Sciatic nerve (tissue), 2 donors: ENCODE data around the gene GABRB2. TPM values are rescaled to one million over a fixed set of nuclear protein-coding genes. Genes with fewer than 3 reads are reported as not detected.

Experiments used
- ATAC-seq: fragments of 200-7000 bp; cut with Tn5 transposase; one replicate; pipeline ENCODE4 v1.9.1; 2020; ENCODE audit warnings: mild to moderate bottlenecking, moderate library complexity
- DNase-seq: peaks from one replicate; pipeline ENCODE4 v3.0.0-alpha.2; 2020; ENCODE audit warnings: low spot score
- intact Hi-C: fragments of 100-400 bp; cut with DNase I; formaldehyde crosslinking; loops from one replicate; pipeline ENCODE4 v1.14.2; 2022
- total RNA-seq: library from RNA; stranded (reverse); fragmentation: NEBNext Ultra II Directional; extraction: Animal tissue kit (Norgen Biotek cat#: 25700); gene quantifications from one replicate; pipeline ENCODE4 v1.2.1, GENCODE V29; 2021
- donor health status: DM: no; HTN: no; CAD: no.
- donor health status: DM: no; HTN: no; CAD: no.

The GABRB2 gene
- total RNA-seq, 1 donor from 2014 or later = 0.13 TPM

DNA sequence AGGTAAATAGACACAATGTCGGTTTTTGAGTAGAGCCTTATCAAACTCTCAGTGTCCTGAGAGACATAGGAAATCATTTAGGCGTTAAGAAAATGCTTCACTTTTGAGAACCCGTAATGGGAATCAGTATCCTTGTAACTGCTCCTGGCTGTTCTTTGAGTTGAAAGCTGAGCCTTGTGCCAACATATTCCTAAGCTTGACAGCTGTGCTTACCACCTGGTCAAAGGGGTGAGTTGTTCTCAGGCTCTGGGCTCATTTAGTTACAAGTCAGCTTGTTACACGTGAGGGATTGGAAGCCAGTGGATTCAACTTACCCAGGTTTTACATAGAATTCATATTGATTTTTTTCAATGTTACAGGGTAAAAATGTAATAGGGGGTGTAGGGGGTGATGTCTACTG, 145.9 kb downstream of the GABRB2 start:
- intact Hi-C loops = no loop called here
- ATAC-seq (no peak), DNase-seq (no peak)

DNA sequence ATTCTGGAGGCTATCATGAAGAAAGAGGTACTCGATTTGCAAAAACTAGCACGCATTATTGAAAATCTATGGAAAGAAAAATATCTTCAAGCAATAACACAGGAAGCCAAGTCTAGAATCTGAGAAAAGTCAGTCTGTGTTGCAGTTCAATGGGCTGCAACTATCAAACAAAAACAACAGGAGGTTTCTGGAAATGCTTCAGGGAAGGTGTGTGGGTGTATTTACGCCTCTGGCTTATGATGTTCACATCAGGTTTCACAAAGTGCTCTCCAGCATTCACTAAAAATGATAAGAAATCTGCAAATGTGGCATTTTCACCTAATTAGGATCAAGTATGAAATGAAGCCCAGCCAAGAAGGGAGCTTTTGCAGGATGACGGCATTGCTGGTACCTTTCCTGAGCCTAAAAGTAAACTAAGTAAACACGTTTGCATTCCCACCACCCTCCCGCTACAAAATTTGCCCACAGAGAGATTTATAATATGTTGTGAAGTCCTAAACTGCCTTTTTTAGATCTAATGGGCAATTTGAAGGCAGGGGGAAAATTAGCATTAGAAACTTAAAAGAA, 146.4 kb downstream of the GABRB2 start:
- intact Hi-C loops = no loop called here
- ATAC-seq = no peak
- DNase-seq = no peak

DNA sequence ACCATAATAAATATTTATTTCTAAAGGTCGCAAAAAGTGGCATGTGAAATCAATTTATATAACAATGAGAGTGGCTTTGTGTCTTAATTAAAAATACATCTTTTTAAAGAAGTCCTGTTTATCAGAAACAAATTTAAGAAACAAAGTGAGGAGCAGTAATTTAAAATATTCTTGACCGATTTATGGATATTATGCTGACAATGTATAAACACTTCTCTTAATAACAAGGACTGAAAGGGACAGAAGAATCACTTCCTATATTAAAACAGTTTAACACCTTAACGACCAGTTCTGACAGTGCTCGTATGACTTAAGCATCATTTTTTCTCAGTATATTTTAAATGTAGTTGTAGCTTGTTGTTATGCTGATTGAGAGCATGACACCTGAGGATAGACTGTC, 149.1 kb downstream of the GABRB2 start:
- DNase-seq = no peak
- no peak for ATAC-seq
- intact Hi-C loops = no loop called here

DNA sequence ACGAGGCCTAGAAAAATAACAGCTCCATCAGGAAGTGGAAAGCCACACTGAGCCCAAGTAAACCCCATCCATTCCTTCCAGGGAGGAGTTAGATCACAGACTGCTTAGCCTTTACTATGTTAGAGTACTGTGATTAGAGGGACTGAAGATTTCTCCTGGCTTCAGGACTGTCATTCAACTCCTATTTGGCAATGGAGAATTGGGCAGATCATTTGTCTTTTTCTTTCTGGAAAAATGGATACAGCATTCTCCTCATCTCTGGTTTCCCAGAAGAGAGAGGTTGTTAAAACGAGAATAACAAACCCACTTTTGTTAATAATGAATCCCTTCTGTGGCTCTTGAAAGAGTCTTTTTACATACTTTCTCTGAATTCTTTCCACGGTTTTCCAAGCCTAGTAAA, 150.4 kb downstream of the GABRB2 start:
- intact Hi-C loops = no loop called here
- no peak for ATAC-seq
- DNase-seq = no peak

DNA sequence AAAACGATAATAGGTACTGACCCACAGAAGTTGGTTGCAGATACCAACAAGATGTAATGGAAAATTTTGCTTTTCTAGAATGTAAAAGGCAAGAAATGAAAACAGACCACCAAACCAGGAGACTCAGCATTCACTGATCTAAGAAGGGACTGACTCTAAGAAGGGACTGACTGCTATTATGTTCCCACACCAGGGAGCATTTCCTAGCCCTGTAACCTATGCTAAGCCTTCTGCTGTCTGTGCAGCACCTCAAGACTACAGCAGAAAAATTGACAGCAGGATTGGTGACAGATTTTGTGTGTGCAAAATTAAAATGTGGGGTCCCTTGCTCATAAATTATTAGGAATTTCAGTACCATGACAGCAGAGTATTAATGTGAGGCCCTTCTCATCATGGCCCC, 154.8 kb downstream of the GABRB2 start:
- ATAC-seq (no peak), DNase-seq (no peak)
- intact Hi-C loops = no loop called here

DNA sequence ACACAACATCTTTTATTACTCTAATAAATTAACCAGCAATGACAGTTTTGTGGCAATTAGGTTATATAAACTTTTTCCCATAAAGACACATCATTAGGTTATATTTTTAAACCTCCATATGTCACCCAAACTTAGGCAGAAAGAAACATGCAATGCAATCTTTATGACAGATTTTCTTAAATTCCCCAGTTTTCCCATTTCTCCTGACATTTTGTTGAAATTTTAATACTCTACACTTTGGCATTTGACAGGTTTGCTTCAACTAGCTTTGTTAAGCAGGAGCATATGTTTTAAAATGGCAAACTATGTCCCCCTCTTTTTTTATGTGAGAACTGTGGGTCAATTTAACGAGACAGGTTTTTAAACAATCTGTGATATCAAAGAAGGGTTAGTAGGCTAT, 155.5 kb downstream of the GABRB2 start:
- ATAC-seq = no peak
- intact Hi-C loops = no loop called here

DNA sequence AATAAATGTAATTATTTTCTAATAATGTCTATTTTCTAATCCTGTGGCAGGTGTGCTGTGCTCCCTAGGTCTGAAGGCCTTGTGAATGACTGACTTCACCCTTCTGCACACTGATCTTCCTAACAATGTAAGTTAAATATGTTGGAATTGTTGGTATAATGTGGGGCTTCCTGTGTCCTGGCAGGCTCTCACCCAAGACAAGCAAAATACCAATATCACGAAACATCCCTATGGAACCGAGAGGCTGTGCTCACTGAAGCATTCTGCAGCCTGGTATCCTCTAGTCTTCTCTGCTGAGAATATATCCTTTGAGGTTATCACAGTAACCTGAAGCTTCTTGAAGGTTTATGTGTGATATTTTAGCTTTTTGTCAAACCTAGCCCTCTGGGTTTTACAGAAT, 159.4 kb downstream of the GABRB2 start:
- intact Hi-C loops = no loop called here
- ATAC-seq (no peak), DNase-seq (no peak)

More for the DNA sequence above, 155.5 kb downstream of the GABRB2 start:
- no peak for DNase-seq

DNA sequence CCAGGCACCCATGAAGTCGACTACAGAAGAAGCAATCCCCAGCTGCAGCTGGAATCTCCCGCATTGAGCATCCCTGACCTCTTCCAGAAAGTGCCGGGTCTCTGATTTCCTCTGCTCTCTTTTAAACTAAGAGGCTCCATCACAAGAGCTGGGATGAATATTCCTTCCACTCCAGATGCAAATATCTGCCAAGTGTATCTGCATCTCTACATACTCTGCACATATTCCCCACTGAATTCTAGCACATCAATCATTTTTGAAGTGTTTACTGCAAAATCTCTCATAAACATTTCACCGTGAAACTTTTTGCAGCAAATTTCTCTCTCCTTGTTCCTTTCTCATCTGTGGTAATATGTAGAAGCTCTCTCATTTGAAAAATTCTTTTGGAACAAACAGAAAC, 161.5 kb downstream of the GABRB2 start:
- intact Hi-C loops = no loop called here
- ATAC-seq = no peak
- no peak for DNase-seq

DNA sequence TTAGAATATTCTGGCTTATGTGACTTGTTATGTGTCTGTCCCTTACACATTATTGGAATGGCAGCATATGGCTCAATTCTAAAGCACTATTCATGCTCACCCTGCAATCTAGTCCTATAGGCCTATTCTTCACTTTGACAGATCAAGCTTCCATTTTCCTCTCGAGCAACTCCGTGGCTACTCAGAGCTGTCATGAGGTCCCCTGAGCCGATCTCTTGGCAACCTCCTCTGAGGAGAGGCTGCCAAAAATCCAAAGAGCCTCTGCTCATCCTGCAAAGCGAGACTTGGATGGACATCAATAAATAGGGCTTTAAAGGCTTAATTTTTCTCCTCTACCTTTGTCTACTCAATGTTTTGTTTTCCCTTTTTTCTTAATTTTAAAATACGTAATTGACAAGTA, 163.8 kb downstream of the GABRB2 start:
- DNase-seq (no peak), ATAC-seq (no peak)
- intact Hi-C loops = no loop called here

DNA sequence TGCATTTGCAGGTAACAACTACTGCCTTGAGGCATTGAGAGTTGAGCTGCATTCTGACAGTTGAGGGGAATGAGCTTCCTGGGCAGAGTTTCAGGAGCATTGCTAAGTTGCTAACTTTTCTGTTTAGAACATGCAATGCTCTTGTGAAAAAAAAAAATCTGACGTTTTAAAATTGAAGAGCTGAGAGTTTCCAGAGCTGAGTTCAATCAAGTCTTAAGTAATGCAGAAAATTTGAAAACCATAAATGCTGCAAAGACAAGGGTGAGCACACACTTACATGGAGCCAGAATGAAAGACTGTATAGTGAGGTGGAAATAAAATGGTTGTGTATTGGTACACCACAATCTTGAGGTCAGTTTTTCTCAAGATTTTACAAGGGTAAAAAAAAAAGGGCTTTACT, 166.0 kb downstream of the GABRB2 start:
- no peak for ATAC-seq
- intact Hi-C loops = no loop called here
- no peak for DNase-seq

DNA sequence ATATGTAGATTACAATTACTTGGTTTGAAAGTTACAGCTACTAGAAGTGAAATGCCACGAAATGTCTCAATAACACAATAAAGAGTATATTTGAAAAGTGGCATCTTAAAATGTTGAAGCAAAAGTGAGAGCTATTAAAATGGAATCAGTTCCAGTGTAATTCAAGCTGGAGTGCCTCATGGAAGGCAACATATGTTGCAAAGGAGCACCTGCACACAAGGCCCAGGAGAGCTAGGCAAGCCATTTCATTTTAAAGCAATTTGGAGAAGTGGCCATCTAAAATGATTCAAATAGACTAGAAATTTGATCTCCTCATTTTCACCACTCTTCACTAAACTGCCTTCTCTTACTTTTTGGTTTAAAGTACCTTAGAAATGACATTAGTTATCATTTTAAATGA, 167.8 kb downstream of the GABRB2 start:
- ATAC-seq (no peak), DNase-seq (no peak)
- intact Hi-C loops = no loop called here

DNA sequence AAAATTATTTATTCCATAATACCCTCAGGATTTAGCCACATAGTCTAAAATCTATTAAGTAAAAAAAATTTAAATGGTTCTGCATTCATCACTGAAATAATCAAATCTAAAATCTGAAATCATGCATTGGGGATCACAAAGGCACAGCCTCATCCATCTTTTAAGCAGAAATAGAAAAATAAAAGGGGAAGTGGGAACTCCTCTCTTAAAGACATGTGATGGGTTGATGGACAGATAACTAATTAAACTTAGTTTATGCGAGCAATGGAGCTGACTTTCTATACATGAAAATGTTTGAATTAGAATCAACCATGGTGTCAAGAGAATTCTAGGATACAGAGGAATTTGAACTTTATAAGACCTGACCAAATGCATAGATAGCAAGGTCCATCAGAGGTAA, 170.5 kb downstream of the GABRB2 start:
- DNase-seq (no peak), ATAC-seq (no peak)
- intact Hi-C loops = no loop called here

DNA sequence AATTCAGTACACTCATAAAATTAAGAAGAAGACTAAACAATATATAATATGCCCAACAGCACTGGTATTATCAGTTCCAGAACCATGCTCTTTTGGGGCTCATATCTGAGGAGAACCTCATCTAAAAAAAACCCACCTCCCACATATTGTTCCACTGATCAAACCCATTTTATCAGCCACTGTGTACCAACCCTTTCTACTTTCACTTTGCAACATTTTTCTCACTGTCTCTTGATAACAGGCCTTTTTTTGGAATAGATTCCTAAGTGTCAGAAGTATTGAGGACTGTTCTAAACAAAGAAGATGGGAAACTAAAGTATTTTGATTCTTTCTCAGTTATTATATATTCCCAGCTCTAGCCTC, 173.2 kb downstream of the GABRB2 start:
- intact Hi-C loops = no loop called here

DNA sequence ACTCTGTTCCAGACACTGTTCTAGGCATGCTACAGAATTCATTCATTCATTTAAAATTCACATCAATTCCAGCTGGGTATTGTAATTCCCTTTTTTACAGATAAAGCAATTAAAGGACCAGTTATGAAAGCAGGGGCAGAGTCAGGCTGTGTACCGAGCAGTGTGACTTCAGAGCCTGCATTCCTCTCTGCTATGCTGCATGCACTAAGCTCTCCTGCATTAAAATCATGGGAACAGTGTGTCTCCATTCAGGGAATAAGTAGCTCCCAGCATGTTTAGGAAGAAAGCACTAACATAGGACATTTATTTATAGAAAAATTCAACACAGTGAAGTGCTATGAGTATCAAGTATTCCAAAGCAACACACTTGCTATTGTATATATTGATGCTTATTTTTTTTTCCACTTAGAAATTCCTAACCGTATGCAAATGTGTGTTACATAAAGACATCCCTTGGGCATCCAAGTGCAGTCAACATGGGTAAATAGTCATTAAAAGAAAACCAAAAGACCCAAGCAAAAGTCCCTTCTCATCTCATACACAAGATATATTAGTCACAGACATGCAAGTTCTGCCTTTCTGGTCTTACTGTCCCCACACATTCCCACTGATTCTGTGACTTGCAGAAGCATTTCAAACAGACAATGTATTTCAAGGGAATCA, 173.7 kb downstream of the GABRB2 start:
- DNase-seq (no peak), ATAC-seq (no peak)
- intact Hi-C loops = no loop called here

More for the DNA sequence above, 173.2 kb downstream of the GABRB2 start:
- DNase-seq (no peak), ATAC-seq (no peak)

DNA sequence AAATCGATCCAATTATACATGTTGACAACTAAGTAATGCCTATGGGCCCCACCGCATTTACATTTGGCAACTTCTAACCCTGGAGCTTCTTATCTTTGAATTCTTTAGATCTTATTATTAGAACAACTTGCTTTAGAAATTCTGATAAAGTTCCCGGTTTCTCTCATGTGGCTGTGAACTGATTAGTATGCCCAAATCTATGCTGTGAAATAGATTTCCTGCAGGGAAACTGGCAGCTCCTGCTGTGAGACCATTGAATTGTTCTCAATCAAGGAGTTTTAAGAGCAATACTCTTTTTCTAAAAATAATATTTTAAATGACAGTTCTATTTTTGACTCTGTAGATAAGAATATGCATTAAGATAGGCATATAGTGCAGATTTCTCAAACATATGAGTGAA, 177.5 kb downstream of the GABRB2 start:
- no peak for DNase-seq
- intact Hi-C loops = no loop called here
- ATAC-seq = no peak

DNA sequence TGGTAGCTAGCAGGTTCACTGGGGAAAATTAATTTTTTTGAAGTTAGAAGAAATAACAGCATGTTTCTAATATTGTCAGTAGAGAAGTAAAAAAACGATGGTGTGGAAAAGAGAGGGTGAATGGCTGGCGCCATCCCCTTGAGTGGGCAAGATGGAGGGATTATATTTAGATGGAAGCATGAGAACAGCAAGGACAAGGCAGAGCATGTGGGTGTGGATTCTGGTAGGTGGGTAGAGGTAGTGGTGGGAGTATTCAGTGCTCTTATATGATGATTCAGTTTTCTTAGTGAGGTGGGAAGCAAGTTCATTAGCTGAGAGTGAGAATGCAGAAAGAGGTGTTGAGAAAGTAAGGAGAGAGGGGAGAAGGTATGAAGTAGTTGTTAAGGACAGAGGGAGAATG, 188.1 kb downstream of the GABRB2 start:
- no peak for ATAC-seq
- no peak for DNase-seq
- intact Hi-C loops = no loop called here

DNA sequence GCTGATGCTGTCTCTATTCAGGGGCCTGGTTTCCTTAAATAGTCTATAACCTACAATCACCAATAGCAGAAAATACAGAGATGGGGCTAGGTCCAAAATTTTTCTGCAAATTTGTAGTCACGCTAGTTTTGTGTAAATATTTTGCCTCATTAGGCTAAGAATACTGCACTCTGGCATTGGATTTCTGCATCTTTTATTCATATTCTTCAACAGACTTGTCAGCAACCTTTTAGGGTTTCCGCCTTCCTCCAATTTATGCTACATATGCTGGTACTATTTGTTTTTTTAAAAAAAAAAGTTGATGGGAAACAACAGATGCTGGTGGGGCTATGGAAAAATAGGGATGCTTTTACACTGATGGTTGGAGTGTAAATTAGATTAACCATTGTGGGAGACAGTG, 202.3 kb downstream of the GABRB2 start:
- intact Hi-C loops = no loop called here
- ATAC-seq = no peak
- DNase-seq = no peak

DNA sequence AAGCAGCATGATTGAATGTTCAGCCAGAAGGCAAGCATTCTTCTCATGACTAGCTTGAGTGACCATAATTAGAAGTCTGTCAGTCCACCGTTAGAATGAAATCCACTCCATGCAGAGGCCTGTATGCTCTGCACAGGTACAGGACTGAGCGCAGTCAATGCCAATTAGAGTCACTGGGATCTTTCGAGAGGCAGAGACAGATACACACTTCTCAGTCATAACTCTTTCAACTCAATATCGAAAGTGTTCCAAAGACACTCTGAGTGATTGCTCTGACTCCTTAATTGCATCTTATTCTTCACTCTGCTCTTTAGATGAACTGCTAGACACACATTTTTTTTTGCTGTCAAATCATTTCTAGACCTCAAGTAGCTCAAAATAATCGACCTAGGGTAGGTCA, 203.6 kb downstream of the GABRB2 start:
- intact Hi-C loops = no loop called here
- ATAC-seq = no peak
- DNase-seq = no peak

DNA sequence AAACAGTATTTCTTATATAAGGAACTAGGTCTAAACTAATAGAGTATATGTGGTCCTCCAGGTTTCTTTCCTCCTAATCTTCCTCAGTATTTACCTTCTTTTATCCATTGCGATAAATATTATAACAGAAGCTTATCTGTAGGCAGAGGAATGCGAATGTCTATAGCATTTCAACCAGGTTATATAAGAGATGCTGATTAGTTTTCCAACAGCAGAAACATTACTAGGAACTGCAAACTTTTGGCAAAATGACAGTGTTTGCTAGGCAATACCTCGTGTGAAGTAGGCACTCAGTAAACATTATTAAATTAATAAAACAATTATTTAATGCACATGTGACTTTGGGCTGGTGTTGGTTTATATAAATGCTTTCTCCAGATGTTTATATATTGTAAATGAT, 206.5 kb downstream of the GABRB2 start:
- intact Hi-C loops = no loop called here
- no peak for DNase-seq
- ATAC-seq = no peak

DNA sequence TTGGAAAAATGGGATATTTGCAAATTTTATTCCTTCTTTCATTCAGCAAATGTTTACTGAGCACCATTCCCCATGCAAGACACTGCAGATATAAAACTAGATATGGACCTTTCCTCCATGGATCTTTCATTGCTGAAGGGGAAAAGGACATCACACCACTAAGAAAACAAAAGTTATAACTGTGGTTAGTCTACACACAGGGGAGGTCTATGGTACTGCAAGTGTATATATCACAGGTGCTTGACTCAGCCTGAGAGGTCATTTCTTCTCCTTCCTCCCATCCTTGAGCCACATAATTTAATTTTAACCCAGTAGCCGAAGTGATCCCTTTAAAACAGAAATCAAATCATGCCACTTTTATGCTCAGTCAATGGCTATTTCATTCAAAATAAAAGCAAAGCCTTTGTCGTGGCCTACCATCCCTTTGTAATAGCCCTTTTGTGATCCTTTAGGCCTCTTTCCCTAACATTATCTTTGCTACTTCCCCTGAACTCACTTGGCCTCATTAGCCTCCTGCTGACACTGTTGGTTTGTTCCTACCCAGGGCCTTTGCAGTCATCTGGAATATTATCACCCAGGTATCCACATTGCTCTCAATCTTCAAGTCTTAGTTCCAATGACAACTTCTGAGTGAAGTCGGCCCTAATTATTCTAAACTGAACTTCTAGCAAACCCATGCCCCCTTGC, 213.2 kb downstream of the GABRB2 start:
- DNase-seq (no peak), ATAC-seq (no peak)
- intact Hi-C loops = no loop called here

DNA sequence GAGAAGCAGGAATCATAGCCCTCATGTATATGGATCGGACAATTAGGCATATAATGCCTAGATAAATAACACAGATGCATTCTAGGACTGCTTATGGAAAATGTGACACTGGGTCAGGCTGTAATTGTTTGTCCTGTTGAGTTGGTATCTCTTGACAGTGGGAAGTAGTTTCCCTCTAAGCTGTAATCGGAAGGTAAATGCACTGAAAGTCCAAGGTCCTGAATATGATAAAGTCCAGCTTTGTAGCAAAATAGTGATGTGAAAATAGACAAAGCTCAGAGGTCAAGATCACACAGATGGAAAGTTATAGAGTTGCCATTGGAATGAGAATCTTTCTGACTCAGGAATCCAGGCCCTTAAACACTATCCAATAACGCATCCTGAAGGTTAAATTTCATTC, 214.2 kb downstream of the GABRB2 start:
- ATAC-seq (no peak), DNase-seq (no peak)
- intact Hi-C loops = no loop called here
